Esophagus mucosa (tissue), 1 donor: ENCODE data around the gene CKM. TPM values are rescaled to one million over a fixed set of nuclear protein-coding genes. Genes with fewer than 3 reads are reported as not detected.
A peak's percentile ranks its signal among the peaks of the same experiment; 100 is the strongest.
"Not testable (repeated sequence)": the region's sequence is repeated elsewhere in the genome, so short reads cannot be mapped to it uniquely, and the experiment has no call there.

Experiments
- ATAC-seq: fragments of 200-7000 bp; cut with Tn5 transposase; one replicate; pipeline ENCODE4 v1.9.1; 2020
- total RNA-seq: library from RNA; stranded (reverse); gene quantifications from one replicate; pipeline ENCODE4 v1.2.4, GENCODE V29; 2023
- donor health status: DM: yes; HTN: yes; CAD: no.

The CKM gene
- total RNA-seq, 1 donor from 2014 or later: 0.96 TPM

DNA sequence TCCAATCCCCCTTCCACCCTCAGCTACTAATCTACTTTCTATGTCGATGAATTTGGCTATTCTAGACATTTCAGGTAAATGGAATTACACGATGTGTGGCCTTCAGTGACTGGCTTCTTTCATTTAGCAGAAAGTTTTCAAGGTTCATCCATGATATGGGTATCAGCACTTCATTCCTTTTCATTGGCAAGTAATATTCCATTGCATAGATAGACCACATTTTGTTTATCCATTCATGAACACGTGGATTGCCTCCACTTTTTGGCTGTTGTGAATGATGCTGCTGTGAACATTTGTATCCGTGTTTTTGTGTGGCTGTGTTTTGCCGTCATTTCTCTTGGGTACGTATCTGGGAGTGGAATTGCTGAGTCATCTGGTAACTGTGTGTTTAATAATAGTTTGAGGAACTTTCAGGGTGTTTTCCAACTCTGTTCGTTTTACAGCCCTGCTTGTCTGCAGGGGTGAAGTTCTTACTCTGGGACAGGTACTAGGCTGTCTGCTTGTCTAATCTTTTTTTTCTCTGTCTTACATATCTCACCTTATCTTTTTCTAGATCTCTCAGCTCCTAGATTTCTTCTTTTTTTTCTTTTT lies 39.1 kb downstream of the CKM start:
- ATAC-seq: no peak

DNA sequence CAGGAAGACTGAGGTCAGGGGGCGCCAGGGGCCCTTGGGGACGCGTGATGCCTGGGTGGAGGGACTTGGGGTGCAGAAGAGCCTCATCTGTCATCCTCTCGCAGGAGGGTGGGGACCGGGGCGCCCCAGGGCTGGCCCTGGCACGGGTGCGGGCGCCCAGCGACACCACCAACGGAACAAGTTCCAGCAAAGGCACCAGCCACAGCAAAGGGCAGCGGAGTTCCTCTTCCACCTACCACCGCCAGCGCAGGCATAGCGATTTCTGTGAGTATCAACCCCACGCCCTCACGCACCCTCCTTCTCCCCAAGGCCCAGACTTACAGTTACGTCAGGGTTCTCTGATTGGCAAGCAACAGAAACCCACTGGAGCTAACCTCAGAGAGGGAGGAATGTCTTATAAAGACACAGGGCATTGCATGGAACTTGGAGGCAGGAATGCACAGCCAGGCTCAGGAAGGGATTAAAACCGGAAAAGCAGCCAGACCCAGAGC lies 42.2 kb downstream of the CKM start:
- no peak for ATAC-seq

DNA sequence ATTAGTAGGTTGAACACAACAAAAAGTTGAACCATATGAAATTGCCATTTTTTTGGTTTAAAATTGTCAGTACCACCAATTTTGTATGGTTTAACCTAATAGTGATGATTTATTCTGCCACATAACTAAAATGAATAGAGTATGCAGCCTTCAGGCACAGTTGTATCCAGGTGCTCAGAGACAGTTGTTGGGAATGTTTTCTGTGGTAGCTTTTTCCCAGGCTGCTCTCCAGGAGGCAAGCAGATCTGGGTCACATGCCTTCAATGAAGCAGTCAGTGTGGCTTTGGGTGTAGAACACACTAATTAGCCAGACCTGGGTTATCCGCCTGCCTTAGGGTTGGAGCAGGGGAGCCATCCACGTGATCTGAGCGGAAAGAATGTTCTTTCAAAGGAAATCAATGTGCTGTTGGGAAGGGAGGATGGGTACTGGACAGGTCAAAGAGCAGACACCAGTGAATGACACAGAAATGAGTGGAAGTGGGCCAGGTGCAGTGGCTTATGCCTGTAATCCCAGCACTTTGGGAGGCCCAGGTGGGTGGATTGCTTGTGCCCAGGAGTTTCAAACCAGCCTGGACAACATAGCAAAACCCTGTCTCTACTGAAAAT lies 43.0 kb downstream of the CKM start:
- ATAC-seq: no peak

DNA sequence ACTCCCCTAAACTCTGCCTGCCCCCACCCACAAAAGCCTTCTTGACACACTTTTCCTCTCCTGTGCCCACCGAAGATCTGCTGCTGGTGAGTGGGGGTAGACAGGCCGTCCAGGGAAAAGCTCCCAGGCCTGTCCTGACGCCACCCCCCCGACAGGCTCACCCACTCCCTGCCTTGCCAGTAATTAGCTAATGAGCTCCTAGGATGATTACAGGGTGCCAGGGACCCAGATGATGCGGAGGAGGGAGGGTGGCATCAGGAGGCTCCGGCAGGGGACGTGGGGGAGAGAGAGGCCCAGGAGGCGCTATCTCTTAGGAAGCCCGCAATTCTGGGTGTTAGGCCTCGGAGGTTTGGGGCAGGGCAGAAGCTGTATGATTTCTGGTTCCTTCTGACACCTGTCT lies 44.6 kb downstream of the CKM start:
- no peak for ATAC-seq

DNA sequence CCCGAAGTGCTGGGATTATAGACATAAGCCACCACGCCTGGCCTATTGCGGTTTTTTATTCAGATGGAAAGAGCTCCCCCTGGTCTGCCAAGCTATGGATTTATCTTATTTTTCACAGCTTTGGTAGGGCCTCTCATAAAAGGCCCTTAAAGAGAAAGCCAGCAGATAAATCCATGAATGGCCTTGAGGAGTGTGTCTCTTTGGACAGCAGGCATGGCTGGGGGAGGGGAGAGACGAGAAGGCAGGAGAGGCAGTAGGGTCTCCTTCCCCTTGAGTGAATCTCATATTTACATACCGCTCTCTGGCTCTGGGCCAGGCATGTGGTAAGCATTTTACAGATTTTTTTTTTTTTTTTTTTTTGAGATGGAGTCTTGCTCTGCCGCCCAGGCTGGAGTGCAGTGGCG lies 46.4 kb downstream of the CKM start:
- no peak for ATAC-seq

DNA sequence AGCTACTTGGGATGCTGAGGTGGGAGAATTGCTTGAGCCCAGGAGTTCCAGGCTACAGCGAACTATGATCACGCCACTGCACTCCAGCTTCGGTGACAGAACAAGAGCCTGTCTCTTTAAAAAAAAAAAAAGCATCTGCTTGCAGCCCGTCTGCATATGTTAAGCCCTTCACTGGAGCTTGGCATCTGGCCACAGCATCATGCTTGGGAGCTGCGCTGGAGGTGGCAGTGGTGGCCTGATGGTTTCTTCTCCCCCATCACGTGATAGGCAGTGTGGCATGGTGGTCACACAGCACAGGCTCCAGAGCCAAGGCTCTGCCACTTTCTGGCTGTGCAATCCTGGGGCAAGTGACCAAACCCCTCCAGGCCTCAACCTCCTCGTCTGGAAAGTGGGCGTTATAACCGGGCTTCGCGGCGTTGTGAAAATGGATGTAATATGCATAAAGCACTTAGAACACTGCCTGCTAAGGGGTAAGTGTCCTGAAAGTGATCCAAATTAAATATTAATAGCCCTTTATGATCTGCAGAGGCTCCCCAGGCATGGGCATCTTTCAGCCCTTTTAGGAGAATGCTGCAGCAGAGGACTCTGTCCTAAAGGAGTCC lies 47.2 kb downstream of the CKM start:
- no peak for ATAC-seq

DNA sequence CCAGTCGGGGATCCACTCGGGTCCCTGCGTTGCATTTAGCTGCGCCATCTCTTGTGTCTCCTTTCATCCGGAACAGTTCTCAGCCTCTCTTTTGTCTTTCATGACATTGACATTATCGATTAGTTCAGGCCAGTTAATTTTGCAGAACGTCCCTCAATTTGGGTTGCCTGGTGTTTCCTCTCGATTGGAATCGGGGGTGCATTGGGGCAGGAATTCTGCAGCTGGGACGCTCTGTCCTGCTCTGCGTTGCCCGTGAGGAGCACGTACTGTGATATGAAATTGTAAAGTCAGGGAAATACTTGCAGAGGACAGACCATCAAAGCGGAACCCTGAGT lies 49.2 kb downstream of the CKM start:
- no peak for ATAC-seq

DNA sequence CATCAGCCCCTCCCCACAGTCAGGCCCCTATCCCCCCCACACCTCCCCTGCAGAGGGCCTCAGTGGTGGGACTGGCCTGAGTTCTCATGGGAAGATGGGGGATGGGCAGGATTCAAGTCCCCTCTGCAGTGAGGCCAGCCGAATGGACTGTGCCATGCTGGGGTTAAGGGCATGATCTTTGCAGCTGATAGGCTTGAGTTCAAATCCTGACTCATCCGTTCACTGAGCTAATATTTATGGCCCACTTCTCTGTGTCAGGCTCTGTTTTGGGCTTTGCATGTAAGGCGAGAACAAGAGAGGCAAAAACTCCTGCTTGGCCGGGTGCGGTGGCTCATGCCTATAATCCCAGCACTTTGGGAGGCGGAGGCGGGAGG lies 51.0 kb downstream of the CKM start:
- ATAC-seq: peak; percentile 20

DNA sequence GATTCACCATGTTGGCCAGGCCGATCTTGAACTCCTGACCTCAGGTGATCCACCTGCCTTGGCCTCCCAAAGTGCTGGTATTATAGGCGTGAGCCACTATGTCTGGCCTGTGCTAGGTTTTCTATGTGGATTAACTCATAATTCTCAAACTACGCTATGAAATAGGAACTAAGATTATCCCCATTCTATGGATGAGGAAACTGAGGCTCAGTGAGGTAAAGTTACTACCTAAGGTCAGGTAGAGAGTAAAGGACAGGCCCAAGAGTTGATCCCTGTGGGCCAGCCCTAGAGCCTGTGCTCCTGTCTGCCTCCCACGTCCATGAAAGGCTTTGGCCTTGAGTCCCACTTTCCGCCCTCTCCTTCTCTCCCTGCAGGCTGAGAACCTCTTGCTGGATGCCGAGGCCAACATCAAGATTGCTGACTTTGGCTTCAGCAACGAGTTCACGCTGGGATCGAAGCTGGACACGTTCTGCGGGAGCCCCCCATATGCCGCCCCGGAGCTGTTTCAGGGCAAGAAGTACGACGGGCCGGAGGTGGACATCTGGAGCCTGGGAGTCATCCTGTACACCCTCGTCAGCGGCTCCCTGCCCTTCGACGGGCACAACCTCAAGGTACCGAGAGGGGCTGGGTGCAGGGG lies 51.5 kb downstream of the CKM start:
- no peak for ATAC-seq

DNA sequence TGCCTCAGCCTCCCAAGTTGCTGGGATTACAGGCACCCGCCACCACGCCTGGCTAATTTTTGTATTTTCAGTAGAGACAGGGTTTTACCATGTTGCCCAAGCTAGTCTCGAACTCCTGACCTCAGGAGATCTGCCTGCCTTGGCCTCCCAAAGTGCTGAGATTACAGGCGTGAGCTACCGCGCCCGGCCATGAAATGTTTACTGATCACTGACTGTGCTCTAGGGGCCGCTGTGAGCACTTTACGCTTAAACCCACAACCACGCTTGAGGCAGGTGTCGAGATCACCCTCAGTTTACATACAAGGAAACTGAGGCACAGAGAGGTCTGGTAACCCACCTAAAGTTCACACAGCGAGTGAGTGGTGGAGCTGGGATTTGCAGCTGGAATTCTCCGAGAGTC lies 52.7 kb downstream of the CKM start:
- ATAC-seq: not testable (repeated sequence)

DNA sequence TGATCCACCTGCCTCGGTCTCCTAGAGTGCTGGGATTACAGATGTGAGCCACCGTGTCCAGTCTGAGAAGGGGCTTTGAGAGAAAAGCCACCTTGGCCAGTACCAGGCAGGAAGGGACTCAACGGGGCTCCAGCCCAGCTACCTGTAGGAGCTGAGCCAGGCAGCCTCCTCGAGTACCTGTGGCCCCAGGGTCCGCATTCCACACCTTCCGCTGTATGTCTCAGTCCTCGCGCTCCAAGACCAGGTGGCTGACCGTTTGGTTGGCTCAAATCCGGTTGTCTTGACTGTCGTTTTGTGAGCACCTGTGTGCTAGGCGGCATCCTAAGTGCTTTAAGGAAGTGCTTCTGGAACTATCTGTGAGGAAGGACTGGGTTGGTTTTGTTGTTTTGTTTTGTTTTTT lies 55.4 kb downstream of the CKM start:
- ATAC-seq: no peak

DNA sequence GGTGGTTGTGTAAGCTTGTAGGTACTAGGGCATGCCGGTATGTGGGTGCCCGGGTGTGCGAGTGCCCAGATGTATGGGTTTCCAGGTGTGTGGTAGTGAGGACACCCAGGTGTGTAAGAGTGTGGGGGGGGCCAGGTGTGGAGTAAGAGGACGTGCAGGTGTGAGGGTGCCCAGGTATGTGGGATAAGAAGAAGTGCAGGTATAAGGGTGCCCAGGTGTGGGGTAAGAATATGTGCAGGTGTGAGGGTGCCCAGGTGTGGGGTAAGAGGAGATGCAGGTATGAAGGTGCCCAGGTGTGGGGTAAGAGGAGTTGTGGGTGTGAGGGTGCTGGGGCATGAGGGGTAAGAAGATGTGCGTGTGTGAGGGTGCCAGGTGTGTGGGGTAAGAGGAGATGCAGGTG lies 57.3 kb downstream of the CKM start:
- peak; percentile 22 for ATAC-seq

DNA sequence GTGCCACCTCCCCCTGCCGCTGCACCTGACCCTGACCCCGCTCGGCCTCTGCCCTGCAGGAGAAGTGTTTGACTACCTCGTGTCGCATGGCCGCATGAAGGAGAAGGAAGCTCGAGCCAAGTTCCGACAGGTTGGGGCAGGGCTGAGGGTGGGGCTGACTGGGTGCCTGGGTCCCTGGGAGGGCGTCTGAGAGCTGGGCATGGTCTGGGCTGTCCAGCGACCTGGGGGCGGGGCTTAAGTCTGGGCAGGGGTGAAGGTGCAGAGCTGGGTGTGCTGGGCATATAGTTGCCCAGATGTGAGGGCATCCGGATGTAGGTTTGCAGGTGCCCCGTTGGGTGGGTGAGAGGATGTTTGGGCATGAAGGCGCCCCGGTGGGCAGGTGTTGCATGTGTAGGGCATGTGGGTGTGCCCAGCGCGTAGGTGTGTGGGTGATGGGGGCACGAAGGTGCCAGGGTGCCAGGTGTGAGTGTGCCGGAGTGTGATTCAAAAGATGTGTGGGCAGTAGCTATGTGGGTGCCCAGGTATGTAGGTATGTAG lies 57.8 kb downstream of the CKM start:
- ATAC-seq: peak; percentile 53

DNA sequence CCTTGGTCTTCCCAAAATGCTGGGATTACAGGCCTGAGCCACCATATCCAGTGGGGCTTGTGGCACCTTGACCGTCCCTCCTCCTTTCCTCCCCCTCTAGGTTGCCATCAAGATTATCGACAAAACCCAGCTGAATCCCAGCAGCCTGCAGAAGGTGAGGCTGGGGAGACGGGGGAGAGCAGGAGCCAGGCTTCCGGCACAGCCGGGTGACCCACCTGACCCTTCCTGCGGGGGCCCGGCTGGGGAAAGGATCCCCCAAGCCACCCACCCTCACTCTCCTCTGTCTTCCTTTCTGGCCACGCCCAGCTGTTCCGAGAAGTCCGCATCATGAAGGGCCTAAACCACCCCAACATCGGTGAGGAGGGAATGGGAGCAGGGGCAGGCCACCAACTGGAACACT lies 59.7 kb downstream of the CKM start:
- no peak for ATAC-seq

DNA sequence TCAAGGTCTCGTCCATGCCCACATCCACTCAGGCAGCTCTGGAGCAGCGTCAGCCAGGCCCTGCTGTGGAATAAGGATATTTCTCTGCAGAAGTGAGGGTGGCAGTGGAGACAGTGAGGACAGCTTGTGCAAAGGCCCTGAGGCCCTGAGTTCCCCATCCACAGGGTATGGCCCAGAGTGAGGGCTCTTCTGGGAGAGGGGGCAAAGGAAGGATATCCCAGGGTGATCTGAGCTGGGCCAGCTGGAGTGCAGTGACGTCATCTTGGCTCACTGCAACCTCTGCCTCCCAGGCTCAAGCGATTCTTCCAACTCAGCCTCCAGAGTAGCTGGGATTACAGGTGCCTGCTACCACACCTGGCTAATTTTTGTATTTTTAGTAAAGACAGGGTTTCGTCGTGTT lies 60.1 kb downstream of the CKM start:
- no peak for ATAC-seq

DNA sequence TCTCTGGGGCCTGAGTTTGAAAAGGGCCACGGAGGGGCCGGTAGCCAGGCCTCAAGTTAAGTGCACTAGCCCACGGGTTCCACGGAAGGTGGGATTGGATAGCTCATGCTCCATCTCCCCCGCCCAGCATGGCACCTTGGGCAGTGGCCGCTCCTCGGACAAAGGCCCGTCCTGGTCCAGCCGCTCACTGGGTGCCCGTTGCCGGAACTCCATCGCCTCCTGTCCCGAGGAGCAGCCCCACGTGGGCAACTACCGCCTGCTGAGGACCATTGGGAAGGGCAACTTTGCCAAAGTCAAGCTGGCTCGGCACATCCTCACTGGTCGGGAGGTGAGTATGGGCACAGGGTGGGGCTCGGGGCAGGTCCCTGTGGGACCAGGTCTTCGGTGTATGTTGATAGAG lies 63.8 kb downstream of the CKM start:
- ATAC-seq: no peak

DNA sequence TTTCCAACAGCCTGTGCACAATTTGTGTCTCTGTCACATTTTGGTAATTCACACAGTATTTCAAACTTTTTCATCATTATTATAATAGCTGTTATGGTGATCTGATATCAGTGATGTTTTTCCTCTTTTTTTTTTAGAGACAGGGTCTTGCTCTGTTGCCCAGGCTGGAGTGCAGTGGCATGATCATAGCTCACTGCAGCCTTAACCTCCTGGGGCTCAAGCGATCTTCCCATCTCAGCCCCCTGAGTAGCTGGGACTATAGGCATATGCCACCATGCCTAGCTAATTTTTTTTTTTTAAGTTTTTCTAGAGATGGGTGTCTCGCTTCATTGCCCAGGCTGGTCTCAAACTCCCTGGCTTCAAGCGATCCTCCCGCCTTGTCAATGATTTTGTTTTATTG lies 65.8 kb downstream of the CKM start:
- no peak for ATAC-seq

Other genes starting within 250 kb of the CKM start
- gene ZNF296, start 246.4 kb downstream of the CKM start, total RNA-seq: 8.1 TPM
- gene GEMIN7, start 243.6 kb downstream of the CKM start, total RNA-seq: 18.7 TPM
- 24.2 TPM for gene PPP1R37, start 229.7 kb downstream of the CKM start, total RNA-seq
- gene NKPD1, start 161.9 kb downstream of the CKM start, total RNA-seq: 1.00 TPM
- 19.6 TPM for gene TRAPPC6A, start 144.6 kb downstream of the CKM start, total RNA-seq
- gene BLOC1S3, start 144.1 kb downstream of the CKM start, total RNA-seq: 8.8 TPM
- gene EXOC3L2, start 77.5 kb downstream of the CKM start, total RNA-seq: 1.1 TPM
- 21.0 TPM for gene MARK4, start 71.6 kb downstream of the CKM start, total RNA-seq
- gene KLC3, start 17.9 kb upstream of the CKM start, total RNA-seq: 17.5 TPM
- 10.6 TPM for gene ERCC2, start 47.7 kb upstream of the CKM start, total RNA-seq
- gene PPP1R13L, start 82.2 kb upstream of the CKM start, total RNA-seq: 186 TPM
- gene POLR1G, start 83.8 kb upstream of the CKM start, total RNA-seq: 6.5 TPM
- 48.5 TPM for gene ERCC1, start 101.0 kb upstream of the CKM start, total RNA-seq
- 2.5 TPM for gene FOSB, start 145.1 kb upstream of the CKM start, total RNA-seq
- gene RTN2, start 174.2 kb upstream of the CKM start, total RNA-seq: 1.4 TPM
- 2.4 TPM for gene PPM1N, start 175.6 kb upstream of the CKM start, total RNA-seq
- 48.8 TPM for gene VASP, start 184.6 kb upstream of the CKM start, total RNA-seq